GM12878 (cell line): Measurements from ENCODE around the gene GTF3C1. TPM values are rescaled to one million over a fixed set of nuclear protein-coding genes. Genes with fewer than 3 reads are reported as not detected.

ENCODE experiments used
- ATAC-seq: fragments of 200-7000 bp; cut with Tn5 transposase; 3 replicates; pipeline ENCODE4 v1.9.1; 2020; ENCODE audit warnings: mild to moderate bottlenecking, moderate library complexity
- BruUV-seq: library from RNA; stranded (reverse); fragments of 400-500 nt; replicated peaks from 2 replicates; lab custom pipeline; 2021; lab: Mats Ljungman, UMichigan
- CTCF ChIA-PET: fragments of 300-600 bp; sonication (Branson Sonifier 250); formaldehyde crosslinking; extraction: SDS; loops from one replicate; lab custom pipeline; 2021; ENCODE audit warnings: inconsistent platforms; lab: Yijun Ruan, JAX
- POLR2A ChIA-PET: fragments of 350-600 bp; formaldehyde crosslinking; extraction: SDS; loops from one replicate; lab custom pipeline; 2021; ENCODE audit warnings: inconsistent platforms; lab: Charles Lee
- RAD21 ChIA-PET: fragments of 300-600 bp; sonication (Branson Sonifier 250); formaldehyde crosslinking; loops from one replicate; lab custom pipeline; 2023; ENCODE audit warnings: antibody characterized with exemption; ENCODE audit not compliant: unreplicated experiment; lab: Charles Lee
- SMC1A ChIA-PET: fragments of 300-600 bp; sonication (Branson Sonifier 250); formaldehyde crosslinking; loops from one replicate; lab custom pipeline; 2023; ENCODE audit not compliant: unreplicated experiment, uncharacterized antibody; lab: Charles Lee
- DNase-seq: peaks from one replicate; pipeline ENCODE4 v3.0.0-alpha.2; 2011; ENCODE audit warnings: low read depth, low spot score
- FAIRE-seq: peaks from 3 replicates; lab custom pipeline; 2011; peaks lifted over from hg19 to GRCh38; lab: Jason Lieb, UNC
- H2AFZ ChIP-seq: 2 replicates; pipeline ENCODE4 v1.6.0; 2011; ENCODE audit warnings: low read depth, low read length, control low read depth; ENCODE audit not compliant: control insufficient read depth
- H3K27ac ChIP-seq: 2 replicates; pipeline ENCODE4 v1.5.1; 2011; ENCODE audit warnings: control low read depth; ENCODE audit not compliant: control insufficient read depth, insufficient read depth
- H3K27me3 ChIP-seq, 2 experiments: replicated peaks in 1 of 2; 2 replicates each; pipeline versions ENCODE4 v1.6.0 to v1.6.1; 2011; ENCODE audit warnings: low read length in 1 of 2; ENCODE audit not compliant: control insufficient read depth in 2 of 2, insufficient read depth in 2 of 2
- H3K36me3 ChIP-seq, 2 experiments: 2 replicates each; pipeline ENCODE4 v1.5.1; 2011; ENCODE audit warnings: low read length in 1 of 2; ENCODE audit not compliant: control insufficient read depth in 2 of 2, insufficient read depth in 2 of 2
- H3K4me1 ChIP-seq: 2 replicates; pipeline ENCODE4 v1.6.1; 2011; ENCODE audit warnings: mild to moderate bottlenecking, low read length, moderate library complexity, mixed read lengths; ENCODE audit not compliant: control insufficient read depth, insufficient read depth
- H3K4me2 ChIP-seq: 2 replicates; pipeline ENCODE4 v1.6.0; 2011; ENCODE audit warnings: control low read depth; ENCODE audit not compliant: control insufficient read depth, insufficient read depth
- H3K4me3 ChIP-seq: fragments of 200-600 bp; sonication (generic); 2 replicates; pipeline ENCODE4 v1.5.1; 2016
- H3K79me2 ChIP-seq: 2 replicates; pipeline ENCODE4 v1.6.0; 2011; ENCODE audit warnings: low read length; ENCODE audit not compliant: control insufficient read depth, insufficient read depth
- H3K9ac ChIP-seq: 2 replicates; pipeline ENCODE4 v1.8.0; 2011; ENCODE audit warnings: low read length, control low read depth, mixed read lengths; ENCODE audit not compliant: control insufficient read depth, insufficient read depth
- H3K9me3 ChIP-seq: replicated peaks from 3 replicates; pipeline ENCODE4 v1.5.1; 2011; ENCODE audit warnings: mild to moderate bottlenecking, low read length; ENCODE audit not compliant: control insufficient read depth, insufficient read depth
- H4K20me1 ChIP-seq: 2 replicates; pipeline ENCODE4 v1.6.0; 2011; ENCODE audit not compliant: control insufficient read depth, insufficient read depth
- BHLHE40 ChIP-seq, 2 experiments: fragments of 450-650 bp in 1 of 2; IDR thresholded peaks; 2 replicates each; pipeline ENCODE4 v1.6.1; 2011 to 2017; ENCODE audit warnings: low read depth in 2 of 2, borderline replicate concordance in 1 of 2, improper control_type of control experiment in 1 of 2, low read length in 1 of 2, mild to moderate bottlenecking in 1 of 2
- E4F1 ChIP-seq: fragments of 450-650 bp; IDR thresholded peaks from 2 replicates; pipeline ENCODE4 v1.6.1; 2018; ENCODE audit warnings: borderline replicate concordance, mild to moderate bottlenecking; ENCODE audit not compliant: partially characterized antibody
- EED ChIP-seq: sonication (generic); IDR thresholded peaks from 2 replicates; pipeline ENCODE4 v1.6.1; 2016; ENCODE audit warnings: antibody characterized with exemption, low read depth
- FOXK2 ChIP-seq: fragments of 450-650 bp; IDR thresholded peaks from 2 replicates; pipeline ENCODE4 v1.6.1; 2017; ENCODE audit warnings: mild to moderate bottlenecking, moderate library complexity
- HCFC1 ChIP-seq: fragments of 150-350 bp; IDR thresholded peaks from 2 replicates; pipeline ENCODE4 v1.6.1; 2014; ENCODE audit warnings: low read length
- HDAC2 ChIP-seq: fragments of 200-600 bp; sonication (generic); IDR thresholded peaks from 2 replicates; pipeline ENCODE4 v1.6.1; 2017
- IKZF2 ChIP-seq, 2 experiments: fragments of 450-650 bp; IDR thresholded peaks; 2 replicates each; pipeline ENCODE4 v1.6.1; 2017; ENCODE audit warnings: mild to moderate bottlenecking in 2 of 2, moderate library complexity in 2 of 2
- MXI1 ChIP-seq: fragments of 150-350 bp; IDR thresholded peaks from 2 replicates; pipeline ENCODE4 v1.6.1; 2011; ENCODE audit warnings: low read depth, mild to moderate bottlenecking, inconsistent platforms, low read length, improper control_type of control experiment
- NFYA ChIP-seq: IDR thresholded peaks from 2 replicates; pipeline ENCODE4 v1.6.1; 2011; ENCODE audit warnings: low read depth, mild to moderate bottlenecking, low read length, improper control_type of control experiment, borderline replicate concordance
- NRF1 ChIP-seq: conservative IDR thresholded peaks from 2 replicates; pipeline ENCODE4 v1.6.1; 2011; ENCODE audit warnings: mild to moderate bottlenecking, low read depth, low read length, improper control_type of control experiment
- PKNOX1 ChIP-seq: fragments of 450-650 bp; IDR thresholded peaks from 2 replicates; pipeline ENCODE4 v1.6.1; 2016; ENCODE audit warnings: mild to moderate bottlenecking
- RAD51 ChIP-seq: fragments of 450-650 bp; IDR thresholded peaks from 2 replicates; pipeline ENCODE4 v1.6.1; 2016; ENCODE audit warnings: moderate library complexity, mild to moderate bottlenecking, inconsistent platforms
- RUNX3 ChIP-seq: IDR thresholded peaks from 2 replicates; pipeline ENCODE4 v1.6.1; 2012; ENCODE audit warnings: low read length, inconsistent platforms
- SRF ChIP-seq, 2 experiments: IDR thresholded peaks; 2 replicates each; pipeline ENCODE4 v1.6.1; 2011; ENCODE audit warnings: low read depth in 2 of 2, low read length in 2 of 2, mild to moderate bottlenecking in 1 of 2, moderate library complexity in 1 of 2
- TCF12 ChIP-seq: IDR thresholded peaks from 2 replicates; pipeline ENCODE4 v1.6.1; 2011; ENCODE audit warnings: low read depth, mild to moderate bottlenecking, low read length
- USF1 ChIP-seq: IDR thresholded peaks from 2 replicates; pipeline ENCODE4 v1.6.1; 2011; ENCODE audit warnings: borderline replicate concordance, low read depth, mild to moderate bottlenecking, moderate library complexity, mixed read lengths, low read length; ENCODE audit not compliant: insufficient read depth; ENCODE audit errors: extremely low read length
- YBX1 ChIP-seq: fragments of 450-650 bp; IDR thresholded peaks from 2 replicates; pipeline ENCODE4 v1.6.1; 2016; ENCODE audit warnings: antibody characterized with exemption
- ZNF24 ChIP-seq: fragments of 450-650 bp; IDR thresholded peaks from 2 replicates; pipeline ENCODE4 v1.6.1; 2017; ENCODE audit warnings: antibody characterized with exemption, mild to moderate bottlenecking
- ZZZ3 ChIP-seq: IDR thresholded peaks from 2 replicates; pipeline ENCODE4 v1.6.1; 2011; ENCODE audit warnings: low read depth; ENCODE audit not compliant: control insufficient read depth, insufficient read length
- WGBS: methylation state at CpG from one replicate; pipeline ENCODE4 v1.1.6; 2016; ENCODE audit warnings: low lambda C conversion rate; ENCODE audit not compliant: insufficient replicate concordance, insufficient coverage; ENCODE audit errors: missing lambda C conversion rate; 5-methylcytosine and 5-hydroxymethylcytosine counted together
- in situ Hi-C: fragments of 300-500 bp; cut with MboI; formaldehyde crosslinking; loops from 9 replicates; pipeline ENCODE4 v1.14.3; 2018; ENCODE audit warnings: mixed read lengths
- intact Hi-C: fragments of 100-400 bp; cut with micrococcal nuclease; formaldehyde crosslinking; loops from one replicate; pipeline ENCODE4 v1.14.2; 2022; ENCODE audit not compliant: unreplicated experiment
- polyA plus RNA-seq, 11 experiments: library from polyadenylated mRNA; depleted of rRNA in 4 of 11; unstranded in 6 of 11; stranded (reverse) in 5 of 11; fragments of >200 nt; fragmentation: Nextera tagmentation in 4 of 11; fragmentation: Illumina TruSeq in 1 of 11; extraction: Ambion mirVana in 4 of 11; extraction: Trizol in 1 of 11; gene quantifications; 1 replicate in 1 of 11; 2 replicates in 10 of 11; pipeline versions ENCODE4 v1.2.1 to v1.2.3, GENCODE V29; 2011 to 2016; ENCODE audit warnings: inconsistent platforms in 2 of 11, missing spikeins in 2 of 11, low read depth in 1 of 11
- total RNA-seq, 4 experiments: library from RNA; depleted of rRNA in 3 of 4; stranded (reverse); fragments of >200 nt in 3 of 4; fragmentation: Illumina TruSeq in 1 of 4; extraction: Trizol in 1 of 4; gene quantifications; 2 replicates each; pipeline versions ENCODE4 v1.2.1 to v1.2.3, GENCODE V29; 2013 to 2021

GTF3C1 gene
- total and polyA plus RNA-seq, 10 of the 15 experiments (the other 5 are each of a cell fraction or from before 2014, with no cell fraction given), result 0.98 to 60.9 (median 34.3) TPM

GRCh38 chr16:27514806-27515205 is 34.9 kb downstream of the GTF3C1 start:
- ATAC-seq (no peak), DNase-seq (no peak), FAIRE-seq (no peak)
- Histone ChIP-seq H3K27ac (no peak overlapping the region), H2AFZ (no peak overlapping the region), H3K4me2 (no peak overlapping the region), H3K36me3 (peaks cover 4 to 21% of the 10 kb centered on the region in 2 experiments; a peak in 3 of 4 replicates), H3K4me3 (no peak overlapping the region), H3K27me3 (no peaks in the 10 kb centered on the region), H3K4me1 (no peaks in the 10 kb centered on the region), H4K20me1 (no peaks in the 10 kb centered on the region; the same call in 1 of the 2 replicates), H3K9ac (no peak overlapping the region), H3K79me2 (no peaks in the 10 kb centered on the region), H3K9me3 (no peaks in the 10 kb centered on the region)
- no peak for TF ChIP-seq RUNX3
- no peak for TF ChIP-seq BHLHE40 (IDR thresholded peaks at IDR 0.05; ENCODE audit: borderline replicate concordance in 1 of 2, low read depth in 2 of 2, low read length in 1 of 2)
- no peak for TF ChIP-seq E4F1
- TF ChIP-seq TCF12, result no peak
- TF ChIP-seq IKZF2 (IDR thresholded peaks at IDR 0.05), result no peak
- TF ChIP-seq HCFC1, result no peak
- TF ChIP-seq YBX1, result no peak
- TF ChIP-seq EED, result no peak
- TF ChIP-seq ZNF24, result no peak
- no peak for TF ChIP-seq ZZZ3
- no peak for TF ChIP-seq RAD51
- TF ChIP-seq SRF (IDR thresholded peaks at IDR 0.05; ENCODE audit: low read depth in 2 of 2, low read length in 2 of 2), result no peak
- no peak for TF ChIP-seq HDAC2
- no peak for TF ChIP-seq USF1
- no peak for TF ChIP-seq NFYA
- TF ChIP-seq NRF1, result no peak
- TF ChIP-seq FOXK2, result no peak
- TF ChIP-seq MXI1, result no peak
- no peak for TF ChIP-seq PKNOX1
- POLR2A ChIA-PET, result no interaction called here
- 87% methylated on average over 12 of the region's 12 CpGs for WGBS
- SMC1A ChIA-PET, result no interaction called here
- CTCF ChIA-PET, result interaction anchor here (1.5 kb wide), 1 partner anchor 32 kb away, joined by 3 read pairs; no protein-coding TSS in a partner anchor
- in situ Hi-C loops (no loop called here), intact Hi-C loops (no loop called here)
- no TSS peak for BruUV-seq
- RAD21 ChIA-PET, result no interaction called here
